T follicular helper cell (primary cell): Measurements from ENCODE around the gene LPP.

ENCODE experiments used
- DNase-seq: peaks from one replicate; pipeline ENCODE4 v3.0.0-alpha.2; 2020; ENCODE audit warnings: low read depth

The LPP gene

DNA sequence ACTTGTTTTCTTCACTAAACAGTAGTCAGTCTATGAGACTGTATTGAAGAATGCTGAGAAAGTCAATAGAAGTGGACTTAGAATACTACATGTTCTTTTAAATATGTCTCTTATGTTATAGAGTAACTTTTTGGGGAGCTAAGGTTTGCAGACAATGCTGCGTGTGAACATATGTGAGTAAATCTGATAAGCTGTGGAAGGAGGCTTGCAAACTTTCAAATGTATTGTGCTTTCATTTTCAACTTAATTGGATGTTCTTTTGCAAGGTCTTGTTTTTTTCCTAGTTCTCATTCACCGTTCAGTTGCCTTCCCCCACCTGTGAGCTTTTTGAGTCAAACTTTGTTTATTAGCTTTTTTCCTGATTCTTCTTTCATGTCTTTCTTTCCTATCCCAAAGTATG lies 176.2 kb downstream of the LPP start:
- no peak for DNase-seq

DNA sequence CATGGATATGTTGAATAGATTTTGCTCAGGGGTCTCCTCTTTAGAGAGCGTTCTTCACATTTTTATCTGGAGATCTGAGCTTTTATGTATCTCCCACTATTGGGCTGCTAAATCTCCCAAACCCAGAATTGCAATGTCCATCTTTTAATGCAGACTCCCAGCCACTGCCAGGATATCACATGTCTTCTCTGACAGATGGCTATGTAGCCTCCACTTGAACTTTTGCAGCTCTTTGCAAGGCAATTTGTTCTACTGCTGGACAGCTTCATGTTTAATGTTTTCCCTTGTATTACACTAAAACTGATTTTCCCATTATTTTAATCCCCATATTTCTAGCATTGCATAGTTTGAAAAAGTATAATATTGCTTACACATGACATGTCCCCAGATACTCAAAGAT lies 177.2 kb downstream of the LPP start:
- DNase-seq = no peak

DNA sequence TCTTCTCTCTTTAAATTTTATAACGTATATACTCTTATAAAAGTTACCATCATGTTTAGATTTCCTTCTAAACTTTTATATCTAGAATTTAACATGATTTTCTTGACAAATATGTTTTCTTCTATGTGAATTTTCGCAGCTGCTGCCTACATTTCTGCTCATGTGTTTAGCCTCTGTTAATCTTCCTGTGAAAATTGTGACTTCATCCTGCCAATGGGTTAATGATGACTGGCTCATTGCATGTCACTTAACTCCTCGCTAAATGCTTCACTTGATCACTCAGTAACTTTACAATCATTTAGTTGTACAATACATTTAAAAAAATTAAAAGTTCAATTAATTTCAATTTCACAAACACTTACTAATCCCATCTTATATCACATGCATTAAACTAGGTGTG lies 178.1 kb downstream of the LPP start:
- no peak for DNase-seq

DNA sequence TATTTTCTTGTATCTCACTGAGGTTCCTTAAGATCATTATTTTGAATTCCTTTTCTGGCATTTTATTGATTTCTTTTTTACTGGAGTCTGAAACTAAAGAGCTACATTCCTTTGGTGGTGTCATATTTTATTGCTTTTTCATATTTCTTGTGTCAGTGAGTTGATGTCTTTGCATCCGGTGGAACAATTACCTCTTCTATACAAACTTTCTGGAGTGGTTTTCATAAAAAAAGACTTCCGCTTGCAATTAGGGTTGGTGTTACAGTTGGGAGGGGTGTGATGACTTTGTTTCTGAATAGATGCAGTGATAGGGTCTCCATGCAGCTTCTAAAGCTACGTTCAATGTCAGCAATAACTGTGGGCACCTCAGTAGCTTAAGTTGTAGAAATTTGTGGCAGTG lies 181.7 kb downstream of the LPP start:
- no peak for DNase-seq

DNA sequence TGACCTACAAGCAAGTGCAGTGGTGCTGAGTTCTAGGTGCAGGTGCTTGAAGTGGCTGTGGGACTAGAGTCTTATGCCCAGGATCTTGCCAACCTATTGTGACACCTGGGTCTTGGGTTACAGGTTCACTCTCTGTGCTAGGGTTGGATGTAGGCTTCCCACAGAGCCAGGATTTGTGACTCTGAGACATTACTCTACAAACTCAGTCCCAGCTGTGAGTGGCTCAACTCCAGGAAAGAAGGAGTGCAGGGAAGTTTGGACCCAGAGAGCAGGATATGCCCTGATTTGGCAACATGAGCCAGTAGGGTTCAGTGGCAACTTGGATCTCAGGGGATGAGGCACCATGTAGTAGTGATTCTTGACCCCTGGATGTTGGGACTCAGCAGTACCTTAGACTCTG lies 182.2 kb downstream of the LPP start:
- DNase-seq = no peak

DNA sequence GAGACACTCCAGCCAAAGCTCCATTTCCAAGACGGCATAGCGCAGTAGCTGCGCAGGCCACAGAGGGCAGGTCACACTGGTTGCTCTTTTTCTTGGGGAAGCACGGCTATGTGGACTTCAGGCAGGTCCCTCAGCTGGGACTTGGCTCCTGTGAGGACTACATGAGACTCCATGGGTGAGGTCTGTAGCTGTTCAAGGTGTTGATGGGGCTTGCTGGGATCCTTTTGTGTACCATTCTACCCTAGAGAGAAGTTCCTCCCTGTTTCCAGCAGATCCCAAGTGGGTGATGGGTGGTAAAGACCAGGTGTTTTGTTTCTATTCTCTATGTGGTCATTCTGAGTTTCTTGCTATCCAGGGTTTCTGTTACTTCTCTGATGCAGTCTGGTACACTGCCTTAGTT lies 183.3 kb downstream of the LPP start:
- DNase-seq = no peak

DNA sequence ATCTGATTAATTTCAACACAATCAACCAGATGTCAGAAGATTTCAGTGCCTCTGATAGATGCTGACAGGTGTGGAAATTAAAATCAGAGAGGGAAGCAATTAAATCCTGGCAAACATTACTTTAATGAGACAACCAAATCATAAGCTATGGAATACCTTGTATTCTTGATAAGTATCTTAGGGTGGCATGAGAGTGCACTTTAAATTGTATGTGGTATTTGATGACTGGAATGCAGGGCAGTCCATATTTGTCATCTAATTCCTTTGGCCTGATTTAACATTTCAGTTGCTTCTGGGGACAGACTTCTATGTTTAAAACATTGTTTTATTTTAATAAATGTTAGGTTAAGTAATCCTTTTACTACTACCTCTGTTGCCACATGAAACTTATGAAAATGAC lies 184.1 kb downstream of the LPP start:
- no peak for DNase-seq

DNA sequence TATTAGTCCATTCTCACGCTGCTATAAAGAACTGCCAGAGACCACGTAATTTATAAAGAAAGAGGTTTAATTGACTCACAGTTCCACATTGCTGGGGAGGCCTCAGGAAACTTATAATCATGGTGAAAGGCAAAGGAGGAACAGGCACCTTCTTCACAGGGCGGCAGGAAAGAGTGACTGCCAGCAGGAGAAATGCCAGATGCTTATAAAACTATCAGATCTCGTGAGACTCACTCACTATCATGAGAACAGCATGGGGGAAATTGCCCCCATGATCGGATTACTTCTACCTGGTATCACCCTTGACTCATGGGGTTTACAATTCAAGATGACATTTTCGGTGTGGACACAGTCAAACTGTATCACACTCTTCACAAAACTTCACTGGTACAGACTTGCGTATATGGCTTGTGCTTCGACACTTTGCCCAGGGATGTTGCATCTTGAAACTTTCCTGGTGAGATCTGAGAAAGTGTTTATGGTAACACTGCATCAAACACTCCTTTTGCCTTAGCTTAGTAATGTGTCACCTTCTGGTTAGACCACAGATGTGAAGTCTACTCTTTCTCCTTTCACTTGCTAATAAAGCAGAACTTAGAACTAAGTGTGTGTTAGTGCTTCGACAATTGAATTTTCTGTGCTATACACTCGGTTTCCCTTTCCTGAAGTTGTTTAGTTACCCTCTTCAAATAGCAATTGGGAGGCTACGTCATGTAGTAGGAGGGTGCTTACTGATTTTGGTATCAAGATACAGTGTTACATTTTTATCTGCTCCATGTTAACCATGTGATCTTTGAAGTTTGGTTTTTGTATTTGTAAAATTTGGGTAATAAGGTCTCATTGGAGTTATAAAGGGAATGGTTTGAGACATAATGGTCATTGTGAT lies 185.7 kb downstream of the LPP start:
- DNase-seq = no peak

DNA sequence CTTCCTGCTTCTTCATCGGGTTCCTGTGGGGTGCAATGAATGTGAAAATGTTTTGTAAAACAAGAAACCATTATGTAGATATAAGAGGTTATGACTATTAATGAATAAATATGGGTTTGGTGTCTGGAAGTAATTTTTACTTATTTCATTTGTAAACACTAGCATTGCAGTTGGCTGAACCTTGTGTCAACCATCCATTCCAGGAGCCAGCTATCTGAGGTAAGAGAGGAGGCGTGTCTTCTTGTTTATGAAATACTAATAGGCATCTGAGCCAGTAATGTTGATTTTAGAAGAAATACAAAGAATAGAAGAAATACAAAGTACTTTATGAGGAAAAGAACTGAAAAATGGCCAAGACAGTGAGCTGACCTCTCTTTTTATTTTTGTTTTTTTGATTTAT lies 187.5 kb downstream of the LPP start:
- DNase-seq = no peak

DNA sequence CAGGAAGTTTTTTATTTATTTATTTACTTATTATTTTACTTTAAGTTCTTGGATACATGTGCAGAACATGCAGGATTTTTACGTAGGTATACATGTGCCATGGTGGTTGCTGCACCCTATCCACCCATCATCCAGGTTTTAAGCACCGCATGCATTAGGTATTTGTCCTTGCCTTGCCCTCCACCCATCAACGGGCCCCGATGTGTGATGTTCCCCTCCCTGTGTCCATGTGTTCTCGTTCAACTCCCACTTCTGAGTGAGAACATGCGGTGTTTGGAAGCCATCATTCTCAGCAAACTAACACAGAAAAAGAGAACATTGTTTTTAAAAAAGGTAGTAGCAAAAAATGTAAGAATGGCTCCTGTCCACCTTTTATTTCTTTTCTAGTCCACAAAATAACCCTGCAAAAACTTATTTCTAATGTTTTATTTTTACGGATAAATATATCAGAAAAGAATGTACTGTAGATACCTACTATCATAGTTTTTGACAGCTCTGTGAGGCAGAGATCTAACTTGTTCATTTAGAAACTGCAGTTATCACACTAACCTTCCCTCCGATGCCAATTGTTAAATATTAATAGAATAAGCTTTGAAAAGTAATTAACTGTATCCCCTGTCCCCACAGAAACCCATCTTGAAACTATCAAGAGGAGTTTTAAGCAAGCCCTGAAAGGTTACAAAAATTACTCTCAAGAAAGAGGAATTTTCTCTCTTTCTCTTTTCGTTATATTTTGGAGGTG lies 189.2 kb downstream of the LPP start:
- no peak for DNase-seq

DNA sequence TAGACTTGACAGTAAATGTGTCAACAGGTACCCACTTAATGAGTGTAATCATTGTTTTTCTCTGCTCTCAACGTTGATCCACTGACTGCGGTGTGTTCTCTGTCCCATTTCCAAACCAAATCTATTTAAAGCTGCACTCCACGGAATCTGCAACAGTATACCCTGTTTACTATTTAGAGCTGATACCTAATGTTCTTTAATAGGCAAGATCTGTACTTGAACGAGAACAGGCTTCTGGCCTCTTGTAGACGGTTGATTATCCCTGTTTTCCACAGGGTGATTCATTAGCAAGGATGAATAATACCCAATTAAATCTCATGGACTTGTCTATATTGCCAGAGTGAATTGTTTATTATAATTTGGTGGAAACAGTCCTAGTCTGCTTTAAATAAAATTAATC lies 189.9 kb downstream of the LPP start:
- no peak for DNase-seq

DNA sequence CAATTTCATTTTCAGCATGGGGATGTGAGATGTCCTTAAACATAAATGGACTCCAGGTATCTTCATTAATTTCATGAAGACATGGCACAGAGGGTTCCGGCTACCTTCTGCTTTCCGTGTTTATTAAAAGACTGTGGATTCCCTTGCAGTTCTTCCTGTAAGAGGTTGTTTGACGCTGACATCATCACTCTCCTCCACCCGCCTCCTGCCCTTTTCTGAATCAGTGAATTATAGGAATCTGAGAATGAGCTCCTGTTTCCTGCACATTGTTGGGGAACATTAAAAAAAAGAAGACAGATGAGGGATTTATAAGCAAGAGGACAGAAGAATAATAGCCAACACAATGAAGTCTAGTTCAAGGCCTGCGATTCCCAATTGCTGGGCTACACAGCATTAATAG lies 191.3 kb downstream of the LPP start:
- DNase-seq = no peak

DNA sequence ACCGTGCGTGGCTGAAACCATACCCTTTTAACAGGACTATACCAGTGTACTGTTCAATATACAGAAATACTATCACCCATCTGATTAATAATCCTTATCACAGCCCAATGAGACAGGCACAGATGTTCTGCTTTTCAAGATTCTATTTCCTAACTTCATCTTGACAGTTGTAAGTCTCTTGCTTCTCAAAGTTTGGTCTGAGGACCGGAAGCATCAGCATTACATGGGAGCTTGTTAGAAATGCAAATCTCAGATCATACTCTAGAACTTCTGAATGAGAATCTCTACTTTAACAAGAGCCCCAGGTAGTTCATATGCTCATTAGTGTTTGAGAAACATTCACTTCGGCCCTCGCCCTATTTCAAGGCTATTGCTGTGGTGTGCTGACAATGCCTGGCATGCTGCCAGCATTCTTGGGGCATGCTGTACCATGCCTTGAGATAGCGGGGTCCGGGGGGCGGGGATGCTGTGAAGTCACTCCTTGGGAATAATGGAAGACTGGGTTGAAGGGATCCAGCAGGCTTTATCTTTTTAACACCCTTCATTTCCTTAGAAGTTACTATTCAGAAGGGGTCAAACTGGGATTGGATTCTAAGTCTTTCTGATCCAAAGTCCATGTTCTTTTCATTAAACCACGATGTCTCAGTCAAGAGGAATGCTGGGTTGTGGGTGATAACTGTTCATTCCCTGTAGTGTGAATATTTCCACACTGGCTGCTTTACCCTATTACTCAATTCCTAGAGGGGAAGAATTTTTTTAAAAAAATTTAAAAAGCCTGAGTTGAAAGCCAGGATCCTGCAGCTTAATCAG lies 194.7 kb downstream of the LPP start:
- no peak for DNase-seq

DNA sequence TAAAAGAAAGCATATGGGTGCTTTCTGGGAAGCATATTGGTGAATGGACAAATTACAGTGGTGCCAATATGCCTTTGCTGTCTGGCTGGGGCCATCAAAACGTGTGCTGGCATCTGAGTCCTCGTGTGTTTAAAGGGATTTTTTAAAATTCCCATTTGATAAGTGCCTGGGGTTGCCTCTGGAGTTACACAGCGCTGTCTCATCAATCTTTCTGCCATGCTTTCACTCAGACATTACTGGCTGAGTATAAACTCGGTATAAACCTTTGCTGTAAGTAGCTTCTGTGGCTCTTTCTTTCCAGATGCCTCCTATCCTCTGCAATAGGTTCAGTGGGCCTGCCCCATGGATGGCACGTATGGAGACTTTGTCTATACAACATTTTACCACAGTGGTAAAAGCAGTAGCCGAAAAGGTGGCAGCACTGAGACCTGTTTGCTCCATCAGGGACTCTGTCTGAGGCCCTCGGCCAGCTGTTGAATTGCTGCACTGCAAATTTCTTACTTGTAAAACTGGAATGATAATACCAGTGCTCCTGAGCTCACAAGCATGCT lies 195.5 kb downstream of the LPP start:
- no peak for DNase-seq

DNA sequence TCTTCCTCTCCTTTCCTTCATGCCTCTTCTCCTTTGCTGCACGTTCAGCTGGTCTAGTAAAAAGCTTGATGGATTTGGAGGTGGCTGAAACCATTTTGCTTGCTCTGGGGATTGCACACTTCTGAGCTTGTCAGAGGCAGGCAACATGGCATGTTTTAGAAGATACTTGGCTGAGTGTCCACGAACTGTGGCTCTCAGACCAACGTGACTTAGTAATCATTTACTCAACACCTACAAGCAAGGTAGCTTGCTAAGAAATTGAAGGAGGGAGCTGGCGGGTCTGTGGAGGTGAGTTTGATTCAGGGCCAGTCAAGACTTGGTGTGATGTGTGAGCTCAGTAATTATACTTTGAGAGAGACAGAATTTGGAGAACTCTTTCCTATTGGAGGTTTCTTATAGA lies 196.0 kb downstream of the LPP start:
- no peak for DNase-seq

DNA sequence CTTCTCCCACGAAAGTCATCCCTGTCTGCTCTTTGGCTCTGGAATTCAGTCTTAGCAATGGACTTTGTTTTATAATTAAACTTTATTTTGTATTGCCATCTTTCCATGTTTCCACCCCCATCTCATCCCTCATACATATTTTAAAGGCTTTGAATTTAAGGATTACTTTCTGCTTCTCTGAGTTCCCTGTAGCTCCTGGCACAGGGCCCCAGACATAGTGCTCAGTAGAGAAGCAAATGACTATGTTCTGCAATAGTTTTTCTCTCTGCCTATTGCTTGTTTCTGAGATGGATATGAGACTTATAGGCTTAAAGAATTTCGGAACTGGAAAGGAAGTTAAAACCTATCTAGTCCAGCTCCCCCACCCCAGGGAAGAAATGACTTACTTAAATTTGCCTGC lies 197.0 kb downstream of the LPP start:
- DNase-seq = no peak

DNA sequence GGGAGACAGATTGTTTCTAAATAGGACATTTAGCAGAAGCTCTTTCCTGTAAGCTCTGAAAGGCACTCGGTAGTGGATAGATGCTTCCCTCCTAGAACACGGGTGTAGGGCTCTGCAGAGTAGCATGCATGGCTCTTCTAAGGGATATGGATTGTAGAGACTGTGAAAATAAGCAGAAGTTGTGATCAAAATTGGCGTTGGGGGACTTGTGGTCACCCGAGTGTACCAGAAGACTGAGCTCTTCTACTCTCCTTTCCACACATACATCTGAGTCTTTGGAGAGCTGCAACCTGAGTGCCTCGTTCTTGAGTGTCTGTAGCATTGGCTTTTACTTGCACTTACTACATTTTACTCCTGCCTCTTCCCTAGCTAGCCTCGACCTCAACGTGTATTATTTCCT lies 197.7 kb downstream of the LPP start:
- DNase-seq = no peak

DNA sequence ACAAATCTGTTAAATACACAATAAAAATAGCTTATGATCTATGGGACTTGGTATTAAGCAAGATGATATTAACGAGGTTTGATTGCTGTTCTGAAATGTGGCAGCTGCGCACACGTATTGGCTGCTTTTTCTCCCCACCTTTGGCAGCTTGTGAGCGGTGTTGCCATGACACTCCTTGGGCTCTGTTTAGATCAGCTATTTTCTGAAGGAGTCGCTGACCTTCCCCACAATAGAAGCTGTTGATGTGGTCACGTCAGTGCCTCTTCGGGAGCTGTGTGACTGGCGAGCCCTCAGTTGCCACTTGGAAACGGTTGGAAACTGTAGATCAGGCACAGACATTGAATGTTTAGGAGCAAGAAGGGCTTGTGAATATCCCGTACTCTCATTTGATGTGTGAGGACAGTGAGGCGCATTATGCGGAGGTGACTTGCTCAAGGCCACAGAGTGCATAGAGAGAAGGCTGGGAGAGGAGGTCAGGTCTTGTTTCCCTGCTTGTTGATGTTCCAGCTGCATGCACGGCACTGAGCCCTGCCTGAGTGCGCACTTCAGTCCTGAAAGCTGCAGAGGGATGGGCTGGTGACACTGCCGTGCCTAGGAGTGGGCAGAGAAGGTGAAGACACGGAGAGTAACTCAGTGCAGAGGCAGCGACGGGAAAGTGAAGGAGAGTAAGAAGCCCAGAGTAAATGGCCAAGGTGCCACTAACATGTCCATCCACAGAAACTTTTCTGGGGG lies 198.4 kb downstream of the LPP start:
- DNase-seq = no peak

DNA sequence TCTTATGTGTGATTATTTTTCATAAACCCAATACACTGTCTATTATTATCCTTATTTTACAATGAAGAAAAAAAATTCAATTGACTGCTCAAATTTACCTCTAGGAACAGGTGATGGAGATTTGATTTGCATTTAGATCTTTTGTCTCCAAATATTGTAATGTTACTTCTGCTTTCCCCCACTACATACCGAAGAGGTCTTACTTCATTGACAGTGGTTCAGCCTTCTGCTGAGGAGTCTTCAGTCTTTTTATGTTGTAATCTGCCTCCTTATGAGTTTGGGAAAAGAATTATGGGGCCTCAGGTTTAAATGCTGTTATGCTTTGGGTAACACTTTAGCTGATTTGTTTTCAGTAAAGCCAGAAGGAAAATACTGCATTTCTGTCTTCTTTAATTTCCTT lies 199.5 kb downstream of the LPP start:
- DNase-seq = no peak

DNA sequence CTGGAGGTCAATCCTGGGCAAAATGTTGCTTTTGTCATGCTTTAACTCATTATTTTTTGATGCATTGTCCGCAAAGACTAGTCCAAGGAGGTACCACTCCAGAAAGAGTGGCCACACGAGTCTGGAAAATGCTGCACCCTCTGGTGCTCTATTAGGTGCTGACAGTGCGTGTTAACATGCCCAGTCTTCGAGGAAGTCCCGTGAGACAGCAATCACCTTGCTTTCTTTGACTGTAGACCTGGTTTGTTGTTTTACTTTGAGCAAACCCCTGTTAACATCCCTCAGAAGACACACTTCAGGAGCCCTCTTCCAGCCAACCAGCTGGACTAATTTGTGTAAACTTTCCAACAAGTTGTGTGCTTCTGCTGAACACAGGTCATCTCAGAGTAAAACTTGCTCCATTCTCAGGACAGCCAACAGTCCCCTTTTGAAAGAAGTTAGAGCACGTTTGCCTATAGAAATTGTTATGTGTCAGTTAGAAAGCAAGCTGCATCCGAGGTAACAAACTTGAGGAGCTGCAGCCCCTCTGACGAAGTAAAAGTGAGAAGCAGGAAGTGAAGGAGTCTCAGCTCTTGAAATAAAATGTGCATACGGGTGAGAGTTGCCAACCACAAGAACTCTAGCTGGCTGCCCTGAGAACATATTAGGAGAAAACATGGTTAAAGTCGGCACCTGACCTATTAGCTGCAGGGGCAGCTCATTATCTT lies 205.0 kb downstream of the LPP start:
- DNase-seq = no peak

DNA sequence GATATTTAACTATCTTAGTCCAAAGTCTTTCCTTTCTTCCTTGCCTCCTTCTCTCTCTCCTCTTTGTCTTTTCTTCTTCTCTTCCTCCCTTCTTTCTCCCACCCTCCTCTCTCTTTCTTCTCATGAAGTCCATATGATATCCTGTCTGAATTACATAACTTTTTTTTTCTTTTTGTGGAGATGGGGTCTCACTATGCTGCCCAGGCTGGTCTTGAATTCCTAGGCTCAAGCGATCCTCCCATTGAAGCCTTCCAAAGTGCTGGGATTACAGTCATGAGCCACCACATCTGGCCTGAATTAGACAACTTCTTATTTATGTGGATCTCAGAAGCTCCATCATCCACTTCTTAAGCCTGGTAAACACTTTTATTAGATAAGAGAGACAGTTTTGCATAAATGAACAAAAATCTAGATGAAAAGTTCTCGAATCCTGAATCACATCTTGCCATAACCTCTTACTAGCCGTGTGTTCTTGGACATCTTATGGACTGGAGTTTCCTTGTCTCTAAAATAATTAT lies 206.5 kb downstream of the LPP start:
- DNase-seq = no peak
